Peyer's patch (tissue), 4 donors: Measurements from ENCODE around the gene RASGRP4.

ENCODE experiments used
- POLR2A ChIP-seq, 2 donors: fragments of 450-650 bp; IDR thresholded peaks; one replicate each; pipeline ENCODE4 v1.5.1; 2017; ENCODE audit warnings: antibody characterized with exemption in 2 of 2, mild to moderate bottlenecking in 2 of 2, moderate library complexity in 2 of 2
- TF ChIP-seq, protein P1 (sequence below), 6 experiments: fragments of 450-650 bp in 4 of 6; fragments of 200-600 bp in 2 of 6; sonication (generic) in 1 of 6; IDR thresholded peaks; one replicate each; pipeline ENCODE4 v1.5.1; 2017 to 2019; ENCODE audit warnings: antibody characterized with exemption in 6 of 6, mild to moderate bottlenecking in 3 of 6, moderate library complexity in 1 of 6

DNA sequence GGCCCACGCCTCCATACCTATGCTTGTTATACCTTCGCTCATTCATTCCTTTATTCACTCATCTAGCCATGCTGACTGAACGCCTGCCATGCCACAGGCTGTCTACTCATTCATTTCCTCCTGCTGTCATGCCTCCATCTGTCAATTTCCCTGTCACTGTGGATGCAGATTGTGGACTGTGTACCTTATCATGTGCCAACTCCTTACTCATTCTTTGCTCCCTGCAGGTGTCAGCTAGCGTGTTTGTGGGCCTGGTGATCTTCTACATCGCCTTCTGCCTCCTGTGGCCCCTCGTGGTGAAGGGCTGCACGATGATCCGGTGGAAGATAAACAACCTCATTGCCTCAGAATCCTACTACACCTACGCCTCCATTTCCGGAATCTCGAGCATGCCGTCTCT lies 55.7 kb downstream of the RASGRP4 start:
- TF ChIP-seq POLR2A (IDR thresholded peaks at IDR 0.05), result no peak
- TF ChIP-seq, protein P1, sequence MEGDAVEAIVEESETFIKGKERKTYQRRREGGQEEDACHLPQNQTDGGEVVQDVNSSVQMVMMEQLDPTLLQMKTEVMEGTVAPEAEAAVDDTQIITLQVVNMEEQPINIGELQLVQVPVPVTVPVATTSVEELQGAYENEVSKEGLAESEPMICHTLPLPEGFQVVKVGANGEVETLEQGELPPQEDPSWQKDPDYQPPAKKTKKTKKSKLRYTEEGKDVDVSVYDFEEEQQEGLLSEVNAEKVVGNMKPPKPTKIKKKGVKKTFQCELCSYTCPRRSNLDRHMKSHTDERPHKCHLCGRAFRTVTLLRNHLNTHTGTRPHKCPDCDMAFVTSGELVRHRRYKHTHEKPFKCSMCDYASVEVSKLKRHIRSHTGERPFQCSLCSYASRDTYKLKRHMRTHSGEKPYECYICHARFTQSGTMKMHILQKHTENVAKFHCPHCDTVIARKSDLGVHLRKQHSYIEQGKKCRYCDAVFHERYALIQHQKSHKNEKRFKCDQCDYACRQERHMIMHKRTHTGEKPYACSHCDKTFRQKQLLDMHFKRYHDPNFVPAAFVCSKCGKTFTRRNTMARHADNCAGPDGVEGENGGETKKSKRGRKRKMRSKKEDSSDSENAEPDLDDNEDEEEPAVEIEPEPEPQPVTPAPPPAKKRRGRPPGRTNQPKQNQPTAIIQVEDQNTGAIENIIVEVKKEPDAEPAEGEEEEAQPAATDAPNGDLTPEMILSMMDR (IDR thresholded peaks at IDR 0.05), result no peak
